GM21528 (cell line): ENCODE results near the gene DNAJB9.

Experiments used
- ATAC-seq: cut with Tn5 transposase; IDR thresholded peaks from one replicate; pipeline ENCODE4 v1.9.1; 2021; ENCODE audit warnings: mild to moderate bottlenecking, moderate library complexity; ENCODE audit not compliant: unreplicated experiment, low FRiP score

Gene DNAJB9

DNA sequence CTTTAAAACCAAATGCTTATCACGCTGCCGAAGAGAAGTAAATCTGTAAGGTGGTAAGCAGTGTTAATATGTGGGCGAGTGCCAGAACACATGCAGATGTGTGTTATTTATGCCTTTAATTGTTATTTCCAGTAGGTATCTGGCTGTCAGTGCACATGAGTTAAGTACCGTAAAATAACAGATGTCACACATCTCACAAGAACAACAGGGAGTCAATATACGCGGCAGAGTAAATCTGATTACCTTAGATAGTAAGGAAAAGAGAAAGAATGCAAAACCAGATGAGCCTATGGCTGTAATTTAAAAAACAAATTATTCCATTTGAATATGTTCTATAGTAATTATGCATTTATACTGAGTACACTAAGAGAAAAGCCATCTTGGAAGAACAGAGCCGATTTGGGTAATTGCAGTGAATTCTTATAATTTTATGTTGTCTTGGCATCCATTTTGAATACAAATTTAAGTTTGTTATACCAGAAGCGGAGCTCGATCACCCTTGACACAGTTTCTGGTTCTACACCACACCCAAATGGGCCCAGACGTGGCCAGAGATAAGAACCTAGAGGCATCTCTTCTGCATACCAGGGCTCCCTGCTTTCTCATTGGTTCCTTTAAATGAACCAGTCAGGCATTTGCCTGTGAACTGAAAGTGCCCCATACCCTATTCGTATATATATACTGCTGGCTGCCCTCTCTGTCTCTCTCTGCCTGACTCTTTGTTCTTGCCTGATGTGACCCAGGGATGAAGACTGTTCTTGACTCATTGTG lies 34.8 kb downstream of the DNAJB9 start:
- ATAC-seq = no peak

- ATAC-seq = no peak
Observed at GRCh38 chr7:108605559-108606201, 36.0 kb downstream of the DNAJB9 start.

DNA sequence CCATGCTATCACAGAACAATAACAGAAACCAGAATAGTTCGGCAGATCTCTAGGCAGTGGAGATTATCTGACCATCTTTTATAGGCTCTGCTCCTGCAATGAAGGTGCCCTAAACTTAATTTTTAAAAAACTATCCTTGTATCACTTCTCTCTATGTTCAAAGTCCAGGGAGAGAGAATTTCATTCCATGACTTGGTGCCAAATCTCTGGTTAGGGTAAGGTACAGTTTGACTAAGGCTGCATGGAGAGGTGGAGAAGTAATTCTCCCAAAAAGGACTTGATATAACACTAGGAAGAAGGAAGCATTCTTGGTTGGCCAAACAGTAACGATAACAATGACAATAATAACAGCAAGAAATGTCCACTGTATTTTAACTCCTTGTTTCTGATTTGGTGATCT lies 40.0 kb downstream of the DNAJB9 start:
- no peak for ATAC-seq

- ATAC-seq = no peak
Observed at GRCh38 chr7:108611268-108611667, 41.6 kb downstream of the DNAJB9 start.

DNA sequence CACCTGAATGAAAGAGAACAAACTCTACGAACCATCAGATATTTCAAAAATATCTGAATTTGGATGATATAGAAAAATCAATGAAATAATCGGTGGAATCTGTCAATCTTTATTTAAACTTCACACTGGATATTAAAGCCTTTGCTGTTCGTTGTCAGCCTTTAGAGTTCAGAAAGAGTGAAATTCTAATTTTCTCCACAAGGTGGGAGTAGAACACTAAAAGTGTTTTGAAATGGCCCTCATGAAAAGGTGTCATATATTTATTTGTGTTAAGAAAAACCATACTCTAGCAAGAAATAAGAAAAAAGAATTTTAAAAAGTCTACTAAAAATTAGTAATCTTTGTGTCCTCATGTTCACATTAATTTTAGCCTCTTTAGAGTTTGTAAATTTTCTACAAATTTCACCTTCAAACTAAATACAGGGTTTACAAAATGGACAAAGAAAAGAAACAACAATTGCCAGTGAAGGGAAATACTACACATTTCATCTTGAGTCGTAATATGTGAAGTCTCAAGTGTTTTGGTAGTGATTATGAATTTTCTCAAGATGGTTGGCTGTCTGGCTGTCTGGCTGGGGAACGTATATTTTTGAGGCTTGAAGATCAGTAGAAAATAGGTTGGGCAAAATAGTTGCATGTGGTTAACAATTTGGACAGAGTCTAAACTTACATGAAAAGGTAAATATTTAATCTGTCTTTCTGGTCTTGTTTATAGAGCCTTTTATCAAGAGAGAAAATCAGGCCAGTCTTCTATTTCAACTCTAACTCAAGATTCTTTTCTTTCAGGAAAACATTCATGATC lies 43.7 kb downstream of the DNAJB9 start:
- peak; percentile 77 for ATAC-seq

DNA sequence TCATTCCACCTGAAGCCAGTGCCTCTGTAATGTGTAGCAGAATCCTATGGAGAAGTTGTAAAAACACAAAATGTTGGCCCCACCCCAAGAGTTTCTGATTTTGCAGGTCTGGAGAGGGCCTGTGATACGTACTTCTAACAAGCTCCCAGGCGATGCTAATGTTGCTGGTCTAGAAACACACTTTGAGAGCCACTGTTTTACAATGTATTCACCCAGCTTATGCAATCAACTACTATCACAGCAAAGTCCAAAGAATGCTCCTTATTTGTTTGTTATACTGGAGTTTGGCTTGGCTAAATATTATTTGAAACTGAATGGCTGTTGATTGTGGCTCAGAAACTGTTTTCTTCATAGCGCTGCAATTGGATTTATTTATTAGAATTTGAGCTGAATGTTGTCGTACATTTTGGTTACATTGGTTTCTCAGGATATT lies 44.3 kb downstream of the DNAJB9 start:
- no peak for ATAC-seq

- ATAC-seq = no peak
Observed at GRCh38 chr7:108614896-108615295, 45.2 kb downstream of the DNAJB9 start.

DNA sequence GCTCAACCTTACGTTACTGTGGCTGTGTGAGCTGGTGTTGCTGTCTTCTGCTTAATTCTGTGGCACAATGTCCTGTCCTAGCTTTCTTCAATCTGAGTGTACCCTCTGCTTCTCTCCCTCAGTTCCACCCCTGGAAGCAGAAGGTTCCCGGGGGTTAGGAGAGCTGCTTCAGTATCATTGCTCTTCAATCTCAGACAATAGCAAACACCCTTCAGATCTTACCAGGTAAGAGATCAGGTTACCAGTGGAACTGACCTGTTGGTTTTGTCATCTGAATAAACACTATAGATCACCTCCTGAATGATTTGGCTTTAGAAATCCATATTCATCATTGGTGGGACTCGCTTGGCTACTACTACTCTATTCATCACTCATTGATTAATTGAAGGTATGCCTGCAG lies 48.4 kb downstream of the DNAJB9 start:
- no peak for ATAC-seq

DNA sequence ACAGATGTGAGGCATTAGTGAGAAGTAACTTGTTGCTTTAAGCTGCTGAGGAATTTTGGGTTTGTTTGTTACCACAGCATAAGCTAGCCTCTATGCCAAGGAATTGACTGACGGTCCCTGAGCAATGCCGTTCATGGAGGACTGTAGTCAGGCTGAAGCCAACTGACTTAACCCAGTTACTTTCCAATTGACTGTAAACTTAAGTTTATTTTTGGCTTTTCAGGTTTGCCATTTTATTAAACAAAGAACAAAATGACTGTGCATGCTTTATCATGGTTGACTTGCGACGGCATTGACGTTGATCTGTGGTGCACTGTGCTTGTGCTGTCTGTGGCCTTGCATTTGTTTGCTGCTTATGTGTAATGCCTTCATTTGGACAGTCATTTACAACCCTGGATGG lies 53.5 kb downstream of the DNAJB9 start:
- no peak for ATAC-seq
